ENCODE measurements around the gene FAM3C. TPM values are rescaled to one million over a fixed set of nuclear protein-coding genes. Genes with fewer than 3 reads are reported as not detected.

Gene FAM3C
- polyA plus RNA-seq, 1 donor from 2014 or later: 61.8 TPM

- Histone ChIP-seq H3K36me3 (ENCODE audit: insufficient read depth, low read length) (no peaks in the 10 kb centered on the region), H3K79me2 (replicated peaks; ENCODE audit: insufficient read depth, low read length) (no peaks in the 10 kb centered on the region), H3K27me3 (ENCODE audit: insufficient read depth, low read depth, low read length) (no peaks in the 10 kb centered on the region), H3K4me2 (ENCODE audit: low read length) (no peak overlapping the region), H3K9ac (ENCODE audit: low read length) (no peak overlapping the region), H3K9me3 (ENCODE audit: low read length) (no peaks in the 10 kb centered on the region), H3K9me2 (ENCODE audit: insufficient read depth, low read length) (no peaks in the 10 kb centered on the region), H3K27ac (ENCODE audit: low read length) (no peak overlapping the region), H2AFZ (ENCODE audit: low read depth, low read length) (no peak overlapping the region), H3F3A (ENCODE audit: insufficient read depth, low read length, poor library complexity, severe bottlenecking) (no peaks in the 10 kb centered on the region), H3K4me3 (ENCODE audit: low read length) (no peak overlapping the region), H4K20me1 (ENCODE audit: insufficient read depth) (no peaks in the 10 kb centered on the region)
- TF ChIP-seq EZH2 (IDR thresholded peaks at IDR 0.05; ENCODE audit: borderline replicate concordance, insufficient read depth, low read length, poor library complexity, severe bottlenecking): no peak
Observed at GRCh38 chr7:121402701-121403100, 6.6 kb upstream of the FAM3C start.

- Histone ChIP-seq H3K4me3 (ENCODE audit: low read length) (no peak overlapping the region), H3K79me2 (replicated peaks; ENCODE audit: insufficient read depth, low read length) (no peaks in the 10 kb centered on the region), H3K4me2 (ENCODE audit: low read length) (no peak overlapping the region), H3K9me2 (ENCODE audit: insufficient read depth, low read length) (no peaks in the 10 kb centered on the region), H3K36me3 (ENCODE audit: insufficient read depth, low read length) (no peaks in the 10 kb centered on the region), H2AFZ (ENCODE audit: low read depth, low read length) (no peak overlapping the region), H3F3A (ENCODE audit: insufficient read depth, low read length, poor library complexity, severe bottlenecking) (no peaks in the 10 kb centered on the region), H3K9ac (ENCODE audit: low read length) (no peak overlapping the region), H3K27me3 (ENCODE audit: insufficient read depth, low read depth, low read length) (no peaks in the 10 kb centered on the region), H3K27ac (ENCODE audit: low read length) (no peak overlapping the region), H4K20me1 (ENCODE audit: insufficient read depth) (no peaks in the 10 kb centered on the region), H3K9me3 (ENCODE audit: low read length) (no peaks in the 10 kb centered on the region)
- TF ChIP-seq POLR2AphosphoS5 (IDR thresholded peaks at IDR 0.05) (no peak), EZH2 (IDR thresholded peaks at IDR 0.05; ENCODE audit: borderline replicate concordance, insufficient read depth, low read length, poor library complexity, severe bottlenecking) (no peak), RAD21 (conservative IDR thresholded peaks at IDR 0.05) (no peak), TAF1 (IDR thresholded peaks at IDR 0.05; ENCODE audit: low read depth) (no peak), EP300 (conservative IDR thresholded peaks at IDR 0.05; ENCODE audit: poor library complexity, severe bottlenecking) (no peak), MXI1 (conservative IDR thresholded peaks at IDR 0.05; ENCODE audit: poor library complexity, severe bottlenecking) (no peak)
Observed at GRCh38 chr7:121401896-121402295, 5.8 kb upstream of the FAM3C start.

- Histone ChIP-seq H3K9ac (ENCODE audit: low read length) (no peak overlapping the region), H3K9me2 (ENCODE audit: insufficient read depth, low read length) (no peaks in the 10 kb centered on the region), H2AFZ (ENCODE audit: low read depth, low read length) (no peak overlapping the region), H3K9me3 (ENCODE audit: low read length) (no peaks in the 10 kb centered on the region), H3F3A (ENCODE audit: insufficient read depth, low read length, poor library complexity, severe bottlenecking) (peaks cover 2% of the 10 kb centered on the region), H3K36me3 (ENCODE audit: insufficient read depth, low read length) (no peaks in the 10 kb centered on the region), H3K27me3 (ENCODE audit: insufficient read depth, low read depth, low read length) (no peaks in the 10 kb centered on the region), H4K20me1 (ENCODE audit: insufficient read depth) (no peaks in the 10 kb centered on the region), H3K27ac (ENCODE audit: low read length) (no peak overlapping the region), H3K4me3 (ENCODE audit: low read length) (no peak overlapping the region), H3K4me2 (ENCODE audit: low read length) (no peak overlapping the region), H3K79me2 (replicated peaks; ENCODE audit: insufficient read depth, low read length) (peaks cover 22% of the 10 kb centered on the region)
- TF ChIP-seq SMC3 (conservative IDR thresholded peaks at IDR 0.05; ENCODE audit: poor library complexity) (no peak), RAD21 (conservative IDR thresholded peaks at IDR 0.05) (peak; percentile 27)
Observed at GRCh38 chr7:121398246-121398645, 2.1 kb upstream of the FAM3C start.

- no peaks in the 10 kb centered on the region for H3K9me2 ChIP-seq (ENCODE audit: insufficient read depth, low read length)
- H3F3A ChIP-seq (ENCODE audit: insufficient read depth, low read length, poor library complexity, severe bottlenecking): peaks cover 2% of the 10 kb centered on the region
- H3K27me3 ChIP-seq (ENCODE audit: insufficient read depth, low read depth, low read length): no peaks in the 10 kb centered on the region
- peaks cover 27% of the 10 kb centered on the region for H3K79me2 ChIP-seq (replicated peaks; ENCODE audit: insufficient read depth, low read length)
- no peak overlapping the region for H3K27ac ChIP-seq (ENCODE audit: low read length)
- TF ChIP-seq TAF1 (IDR thresholded peaks at IDR 0.05; ENCODE audit: low read depth): no peak
- TF ChIP-seq RAD21 (conservative IDR thresholded peaks at IDR 0.05): no peak
- TF ChIP-seq EZH2 (IDR thresholded peaks at IDR 0.05; ENCODE audit: borderline replicate concordance, insufficient read depth, low read length, poor library complexity, severe bottlenecking): no peak
- TF ChIP-seq POLR2AphosphoS5 (IDR thresholded peaks at IDR 0.05): no peak
- no peak for TF ChIP-seq CTCF (IDR thresholded peaks at IDR 0.05; ENCODE audit: poor library complexity, severe bottlenecking)
- TF ChIP-seq REST (IDR thresholded peaks at IDR 0.05; ENCODE audit: borderline replicate concordance): no peak
- TF ChIP-seq MXI1 (conservative IDR thresholded peaks at IDR 0.05; ENCODE audit: poor library complexity, severe bottlenecking): no peak
- no peak for TF ChIP-seq SMC3 (conservative IDR thresholded peaks at IDR 0.05; ENCODE audit: poor library complexity)
- no peak for TF ChIP-seq EP300 (conservative IDR thresholded peaks at IDR 0.05; ENCODE audit: poor library complexity, severe bottlenecking)
- H4K20me1 ChIP-seq (ENCODE audit: insufficient read depth): no peaks in the 10 kb centered on the region
- peaks cover under 1% of the 10 kb centered on the region for H3K36me3 ChIP-seq (ENCODE audit: insufficient read depth, low read length)
- no peak overlapping the region for H3K4me2 ChIP-seq (ENCODE audit: low read length)
- no peak overlapping the region for H2AFZ ChIP-seq (ENCODE audit: low read depth, low read length)
- no peak overlapping the region for H3K4me3 ChIP-seq (ENCODE audit: low read length)
- no peaks in the 10 kb centered on the region for H3K9me3 ChIP-seq (ENCODE audit: low read length)
- no peak overlapping the region for H3K9ac ChIP-seq (ENCODE audit: low read length)
Observed at GRCh38 chr7:121397822-121398221, 1.7 kb upstream of the FAM3C start.
